Caco-2 (cell line): ENCODE measurements around the gene MPC1. TPM values are rescaled to one million over a fixed set of nuclear protein-coding genes. Genes with fewer than 3 reads are reported as not detected.

ENCODE experiments used
- BruUV-seq: library from RNA; stranded (reverse); fragments of 400-500 nt; replicated peaks from 2 replicates; lab custom pipeline; 2021; lab: Mats Ljungman, UMichigan
- CTCF ChIA-PET: fragments of 300-600 bp; sonication (Branson Sonifier 250); formaldehyde crosslinking; loops from one replicate; lab custom pipeline; 2022; ENCODE audit warnings: antibody characterized with exemption; lab: Charles Lee
- POLR2A ChIA-PET: fragments of 300-600 bp; sonication (Branson Sonifier 250); formaldehyde crosslinking; loops from one replicate; lab custom pipeline; 2022; ENCODE audit warnings: antibody characterized with exemption; lab: Charles Lee
- DNase-seq, 2 experiments: peaks; one replicate each; pipeline versions ENCODE4 v3.0.0 to v3.0.0-alpha.2; 2020 to 2022
- H3K27me3 ChIP-seq: replicated peaks from 2 replicates; pipeline ENCODE4 v1.6.0; 2011; ENCODE audit warnings: low read length; ENCODE audit not compliant: control insufficient read depth, insufficient read depth
- H3K36me3 ChIP-seq: 2 replicates; pipeline ENCODE4 v1.5.1; 2011; ENCODE audit warnings: low read length; ENCODE audit not compliant: control insufficient read depth, insufficient read depth
- H3K4me1 ChIP-seq: fragments of 250-450 bp; sonication (Bioruptor Pico); 2 replicates; pipeline ENCODE4 v1.5.1; 2020; ENCODE audit warnings: mild to moderate bottlenecking
- H3K4me3 ChIP-seq: 2 replicates; pipeline ENCODE4 v1.5.1; 2011; ENCODE audit warnings: low read depth, mild to moderate bottlenecking, control low read depth, low read length
- H3K9me3 ChIP-seq: fragments of 250-450 bp; sonication (Bioruptor Pico); 2 replicates; pipeline ENCODE4 v1.5.1; 2020; ENCODE audit warnings: mild to moderate bottlenecking, moderate library complexity
- H3K27ac Mint-ChIP-seq: one replicate; pipeline ENCODE4 v1.8.0; 2022; ENCODE audit warnings: mixed read lengths; ENCODE audit not compliant: unreplicated experiment
- H3K27me3 Mint-ChIP-seq: one replicate; pipeline ENCODE4 v1.8.0; 2022; ENCODE audit warnings: mixed read lengths; ENCODE audit not compliant: insufficient read depth, unreplicated experiment
- H3K36me3 Mint-ChIP-seq: one replicate; pipeline ENCODE4 v1.8.0; 2022; ENCODE audit warnings: mild to moderate bottlenecking, mixed read lengths; ENCODE audit not compliant: insufficient read depth, unreplicated experiment
- H3K4me1 Mint-ChIP-seq: one replicate; pipeline ENCODE4 v1.8.0; 2022; ENCODE audit warnings: low read depth, mixed read lengths; ENCODE audit not compliant: unreplicated experiment
- H3K4me3 Mint-ChIP-seq: one replicate; pipeline ENCODE4 v1.8.0; 2022; ENCODE audit warnings: mild to moderate bottlenecking, moderate library complexity, mixed read lengths; ENCODE audit not compliant: unreplicated experiment
- H3K9me3 Mint-ChIP-seq: one replicate; pipeline ENCODE4 v1.8.0; 2022; ENCODE audit warnings: mixed read lengths; ENCODE audit not compliant: unreplicated experiment
- CTCF ChIP-seq, 2 experiments: fragments of 200-600 bp in 1 of 2; IDR thresholded peaks; 1 replicate in 1 of 2; 2 replicates in 1 of 2; pipeline versions ENCODE4 v1.5.1 to v1.8.0; 2011 to 2022; ENCODE audit warnings: antibody characterized with exemption in 1 of 2, control low read depth in 1 of 2, inconsistent platforms in 1 of 2, low read depth in 1 of 2, low read length in 1 of 2, mild to moderate bottlenecking in 1 of 2, moderate library complexity in 1 of 2; ENCODE audit not compliant: insufficient read depth in 1 of 2, severe bottlenecking in 1 of 2, unreplicated experiment in 1 of 2
- intact Hi-C: fragments of 100-400 bp; cut with micrococcal nuclease; formaldehyde crosslinking; loops from one replicate; pipeline ENCODE4 v1.10.0; 2022; ENCODE audit not compliant: unreplicated experiment
- total RNA-seq: library from RNA; stranded (reverse); gene quantifications from 2 replicates; pipeline ENCODE4 v1.2.3, GENCODE V29; 2022

The MPC1 gene
- total RNA-seq, 1 experiment from 2014 or later = 19.7 TPM

DNA sequence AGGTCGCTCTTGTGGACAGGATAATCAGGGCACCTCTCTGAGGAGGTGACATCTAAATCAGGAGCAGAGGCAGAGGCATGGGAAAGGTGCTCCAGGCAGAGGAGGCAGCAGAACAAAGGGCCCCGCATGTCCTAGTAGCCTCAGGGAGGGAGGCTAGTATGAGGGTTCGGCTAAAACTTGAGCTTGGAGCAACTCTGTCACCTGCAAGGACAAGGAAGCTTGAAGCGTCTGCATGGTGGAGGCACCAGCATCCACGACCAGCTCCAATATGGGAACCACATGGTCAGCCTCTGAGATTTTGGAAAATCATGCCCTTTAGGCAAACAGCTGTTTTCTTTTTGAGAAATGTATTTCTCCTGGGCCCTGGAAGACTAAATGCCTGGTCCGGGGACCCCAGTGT is 13.0 kb upstream of the MPC1 start:
- H3K27me3 ChIP-seq = no peaks in the 10 kb centered on the region
- Mint-ChIP-seq H3K36me3 (no peaks in the 10 kb centered on the region), H3K4me1 (peaks cover 5% of the 10 kb centered on the region), H3K4me3 (no peak overlapping the region), H3K27ac (no peak overlapping the region), H3K9me3 (no peaks in the 10 kb centered on the region), H3K27me3 (no peaks in the 10 kb centered on the region)
- ChIA-PET CTCF (interaction anchor here (1.4 kb wide), 1 partner anchor 14 kb away, joined by 3 read pairs; no protein-coding TSS in a partner anchor), POLR2A (no interaction called here)
- H3K4me3 ChIP-seq = no peak overlapping the region
- TF ChIP-seq CTCF (IDR thresholded peaks at IDR 0.05; ENCODE audit: insufficient read depth in 1 of 2, low read depth in 1 of 2, low read length in 1 of 2, severe bottlenecking in 1 of 2, unreplicated experiment in 1 of 2) = no peak
- H3K36me3 ChIP-seq = no peaks in the 10 kb centered on the region
- no peaks in the 10 kb centered on the region for H3K4me1 ChIP-seq
- intact Hi-C loops = no loop called here
- DNase-seq = no peak
- BruUV-seq = no TSS peak
- H3K9me3 ChIP-seq = no peaks in the 10 kb centered on the region

DNA sequence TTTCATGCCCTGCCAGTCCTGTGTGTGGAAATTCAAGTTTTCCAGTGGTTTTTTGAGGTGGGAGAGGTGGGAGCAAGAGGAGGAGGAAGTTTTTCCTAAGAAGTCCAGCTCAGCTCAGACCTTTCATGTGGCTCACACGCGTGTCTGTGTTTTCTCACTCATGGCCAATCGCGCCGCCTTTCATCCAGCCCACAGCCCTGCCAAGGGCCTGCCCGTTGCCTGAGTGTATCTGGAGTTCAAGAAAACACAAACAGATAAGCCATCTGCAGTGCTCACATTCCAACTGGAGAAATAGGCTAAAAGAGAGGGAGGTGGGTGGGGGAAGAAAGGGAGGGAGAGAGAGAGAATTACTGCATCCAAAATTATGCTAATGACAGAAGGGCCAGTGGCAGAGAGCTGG is 12.6 kb upstream of the MPC1 start:
- BruUV-seq = no TSS peak
- ChIA-PET CTCF (interaction anchor here (1.4 kb wide), 1 partner anchor 14 kb away, joined by 3 read pairs; no protein-coding TSS in a partner anchor), POLR2A (no interaction called here)

DNA sequence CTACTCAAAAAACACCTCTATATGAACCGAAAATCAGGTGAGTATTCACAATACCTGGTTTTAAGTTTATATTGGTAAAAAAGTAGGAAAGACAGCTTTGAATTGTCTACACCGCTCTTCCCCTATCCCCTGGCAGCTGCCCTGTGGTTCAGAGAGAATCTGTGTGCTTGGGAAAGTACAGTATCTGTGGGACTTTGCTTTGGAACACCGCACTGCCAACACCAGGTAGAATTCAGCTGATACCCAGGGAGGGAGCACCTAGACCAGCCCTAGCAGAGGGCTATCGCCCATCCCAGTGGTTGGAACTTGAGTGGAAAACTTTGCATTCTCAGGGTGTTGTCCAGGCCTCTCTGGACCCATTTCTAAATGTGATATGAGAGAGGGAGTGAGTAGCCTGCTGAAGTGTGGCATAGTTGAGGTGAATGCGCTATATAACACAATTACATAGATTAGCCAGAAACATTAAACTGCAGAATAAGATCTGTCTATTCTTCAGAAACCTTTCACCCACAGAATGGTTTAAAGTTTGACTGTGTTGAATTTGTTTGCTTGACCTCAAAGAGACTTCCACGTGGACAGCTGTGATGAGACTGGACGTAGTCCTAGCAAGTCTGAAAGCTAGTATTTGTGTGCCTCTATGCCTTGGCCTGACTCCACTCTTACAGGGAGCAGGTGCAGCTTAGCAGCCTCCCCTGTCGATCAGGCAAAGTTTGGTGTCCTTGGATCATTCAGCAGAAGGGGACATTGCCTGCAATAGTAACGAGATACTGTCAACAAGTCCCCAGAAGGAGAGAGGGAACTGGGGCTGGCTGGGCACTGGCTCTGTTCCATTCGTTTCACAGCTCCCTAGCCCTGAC is 11.5 kb upstream of the MPC1 start:
- POLR2A ChIA-PET = no interaction called here
- intact Hi-C loops = no loop called here
- Mint-ChIP-seq H3K4me3 (no peak overlapping the region), H3K27me3 (no peaks in the 10 kb centered on the region), H3K4me1 (peaks cover 8% of the 10 kb centered on the region), H3K27ac (no peak overlapping the region), H3K36me3 (no peaks in the 10 kb centered on the region), H3K9me3 (no peaks in the 10 kb centered on the region)
- peaks cover 4% of the 10 kb centered on the region for H3K4me1 ChIP-seq
- no peak overlapping the region for H3K4me3 ChIP-seq
- no peaks in the 10 kb centered on the region for H3K27me3 ChIP-seq
- no peaks in the 10 kb centered on the region for H3K9me3 ChIP-seq
- H3K36me3 ChIP-seq = no peaks in the 10 kb centered on the region
- no peak for TF ChIP-seq CTCF (IDR thresholded peaks at IDR 0.05; ENCODE audit: insufficient read depth in 1 of 2, low read depth in 1 of 2, low read length in 1 of 2, severe bottlenecking in 1 of 2, unreplicated experiment in 1 of 2)
- no peak for DNase-seq
- no TSS peak for BruUV-seq
- CTCF ChIA-PET = no interaction called here

More for the DNA sequence above, 12.6 kb upstream of the MPC1 start:
- H3K4me3 Mint-ChIP-seq = no peak overlapping the region
- Histone ChIP-seq H3K9me3 (no peaks in the 10 kb centered on the region), H3K4me1 (no peaks in the 10 kb centered on the region), H3K36me3 (no peaks in the 10 kb centered on the region), H3K27me3 (no peaks in the 10 kb centered on the region), H3K4me3 (no peak overlapping the region)
- DNase-seq = no peak
- intact Hi-C loops = no loop called here
- no peak for TF ChIP-seq CTCF (IDR thresholded peaks at IDR 0.05; ENCODE audit: insufficient read depth in 1 of 2, low read depth in 1 of 2, low read length in 1 of 2, severe bottlenecking in 1 of 2, unreplicated experiment in 1 of 2)
- no peak overlapping the region for H3K27ac Mint-ChIP-seq
- no peaks in the 10 kb centered on the region for H3K27me3 Mint-ChIP-seq
- no peaks in the 10 kb centered on the region for H3K9me3 Mint-ChIP-seq
- peaks cover 5% of the 10 kb centered on the region for H3K4me1 Mint-ChIP-seq
- H3K36me3 Mint-ChIP-seq = no peaks in the 10 kb centered on the region
